HepG2 (cell line): Measurements from ENCODE around the gene LRTM2. TPM values are rescaled to one million over a fixed set of nuclear protein-coding genes. Genes with fewer than 3 reads are reported as not detected.

ENCODE experiments used
- BRCA1 ChIP-seq: sonication (generic); formaldehyde crosslinking; IDR thresholded peaks from 2 replicates; pipeline ENCODE4 v1.4.0; 2020; ENCODE audit warnings: missing genetic modification reagents
- ELF1 ChIP-seq: sonication (generic); formaldehyde crosslinking; IDR thresholded peaks from 2 replicates; pipeline ENCODE4 v1.4.0; 2020; ENCODE audit warnings: missing genetic modification reagents
- FOXJ3 ChIP-seq: sonication (generic); formaldehyde crosslinking; IDR thresholded peaks from 2 replicates; pipeline ENCODE4 v1.4.0; 2020; ENCODE audit warnings: missing genetic modification reagents, mild to moderate bottlenecking, borderline replicate concordance
- HDAC6 ChIP-seq: fragments of 200-600 bp; sonication (generic); IDR thresholded peaks from 2 replicates; pipeline ENCODE4 v1.7.0; 2017; ENCODE audit warnings: mild to moderate bottlenecking, antibody characterized with exemption, low read length, low read depth
- THAP9 ChIP-seq: sonication (generic); formaldehyde crosslinking; IDR thresholded peaks from 2 replicates; pipeline ENCODE4; 2020; ENCODE audit warnings: missing genetic modification reagents, mild to moderate bottlenecking, borderline replicate concordance
- ZBTB20 ChIP-seq: sonication (generic); formaldehyde crosslinking; IDR thresholded peaks from 2 replicates; pipeline ENCODE4 v1.8.1; 2023; ENCODE audit warnings: missing genetic modification reagents, low read depth, mild to moderate bottlenecking, borderline replicate concordance
- ZBTB34 ChIP-seq: sonication (generic); formaldehyde crosslinking; IDR thresholded peaks from 2 replicates; pipeline ENCODE4 v1.8.0; 2022; ENCODE audit warnings: mild to moderate bottlenecking, missing genetic modification reagents
- ZNF160 ChIP-seq: sonication (generic); formaldehyde crosslinking; IDR thresholded peaks from 2 replicates; pipeline ENCODE4 v1.8.0; 2022; ENCODE audit warnings: mild to moderate bottlenecking, inconsistent platforms, missing genetic modification reagents
- ZNF296 ChIP-seq: sonication (generic); formaldehyde crosslinking; conservative IDR thresholded peaks from 2 replicates; pipeline ENCODE4 v1.5.0; 2020; ENCODE audit warnings: mild to moderate bottlenecking, missing genetic modification reagents
- ZNF572 ChIP-seq: sonication (generic); formaldehyde crosslinking; IDR thresholded peaks from 2 replicates; pipeline ENCODE4 v1.5.1; 2020; ENCODE audit warnings: mild to moderate bottlenecking, missing genetic modification reagents
- ZNF616 ChIP-seq: sonication (generic); formaldehyde crosslinking; IDR thresholded peaks from 2 replicates; pipeline ENCODE4 v1.5.0; 2020; ENCODE audit warnings: low read depth, mild to moderate bottlenecking, missing genetic modification reagents
- ZSCAN12 ChIP-seq: sonication (generic); formaldehyde crosslinking; IDR thresholded peaks from 2 replicates; pipeline ENCODE4 v1.9.0; 2021; ENCODE audit warnings: mild to moderate bottlenecking, missing genetic modification reagents
- ZSCAN25 ChIP-seq: sonication (generic); formaldehyde crosslinking; IDR thresholded peaks from 2 replicates; pipeline ENCODE4 v1.8.0; 2022; ENCODE audit warnings: mild to moderate bottlenecking, missing genetic modification reagents
- polyA plus RNA-seq, 8 experiments: library from polyadenylated mRNA; depleted of rRNA in 3 of 8; stranded (reverse) in 7 of 8; unstranded in 1 of 8; fragments of >200 nt; fragmentation: Illumina TruSeq in 4 of 8; extraction: Trizol in 4 of 8; gene quantifications; 2 replicates each; pipeline versions ENCODE4 v1.2.1 to v1.2.3, GENCODE V29; 2011 to 2016; ENCODE audit warnings: low read depth in 4 of 8, missing spikeins in 1 of 8, mixed read lengths in 1 of 8; ENCODE audit not compliant: insufficient read depth in 1 of 8
- total RNA-seq, 5 experiments: library from RNA; depleted of rRNA; stranded (reverse); fragments of >200 nt; fragmentation: Illumina TruSeq; extraction: Trizol; gene quantifications; 2 replicates each; pipeline ENCODE4 v1.2.3, GENCODE V29; 2016; ENCODE audit warnings: low read depth in 1 of 5
- TF ChIP-seq, protein P1 (sequence below): sonication (generic); formaldehyde crosslinking; IDR thresholded peaks from 2 replicates; pipeline ENCODE4 v1.8.0; 2022; ENCODE audit warnings: missing genetic modification reagents, mild to moderate bottlenecking, inconsistent platforms, borderline replicate concordance
- TF ChIP-seq, protein P2 (sequence below), 2 experiments: IDR thresholded peaks; 2 replicates each; pipeline ENCODE4 v1.6.1; 2011 to 2012; ENCODE audit warnings: low read length in 2 of 2, borderline replicate concordance in 1 of 2, low read depth in 1 of 2, mild to moderate bottlenecking in 1 of 2, moderate library complexity in 1 of 2
- TF ChIP-seq, protein P3 (sequence below): sonication (generic); formaldehyde crosslinking; IDR thresholded peaks from 2 replicates; pipeline ENCODE4 v1.5.1; 2020; ENCODE audit warnings: missing genetic modification reagents, mild to moderate bottlenecking, borderline replicate concordance
- TF ChIP-seq, protein P4 (sequence below): IDR thresholded peaks from 2 replicates; pipeline ENCODE4 v1.6.1; 2016; ENCODE audit warnings: mild to moderate bottlenecking, missing biosample characterization, missing genetic modification reagents

LRTM2 gene
- total and polyA plus RNA-seq, 2 of the 13 experiments (the other 11 are each of a cell fraction or from before 2014, with no cell fraction given) = 0.09 TPM; not detected in 1

DNA sequence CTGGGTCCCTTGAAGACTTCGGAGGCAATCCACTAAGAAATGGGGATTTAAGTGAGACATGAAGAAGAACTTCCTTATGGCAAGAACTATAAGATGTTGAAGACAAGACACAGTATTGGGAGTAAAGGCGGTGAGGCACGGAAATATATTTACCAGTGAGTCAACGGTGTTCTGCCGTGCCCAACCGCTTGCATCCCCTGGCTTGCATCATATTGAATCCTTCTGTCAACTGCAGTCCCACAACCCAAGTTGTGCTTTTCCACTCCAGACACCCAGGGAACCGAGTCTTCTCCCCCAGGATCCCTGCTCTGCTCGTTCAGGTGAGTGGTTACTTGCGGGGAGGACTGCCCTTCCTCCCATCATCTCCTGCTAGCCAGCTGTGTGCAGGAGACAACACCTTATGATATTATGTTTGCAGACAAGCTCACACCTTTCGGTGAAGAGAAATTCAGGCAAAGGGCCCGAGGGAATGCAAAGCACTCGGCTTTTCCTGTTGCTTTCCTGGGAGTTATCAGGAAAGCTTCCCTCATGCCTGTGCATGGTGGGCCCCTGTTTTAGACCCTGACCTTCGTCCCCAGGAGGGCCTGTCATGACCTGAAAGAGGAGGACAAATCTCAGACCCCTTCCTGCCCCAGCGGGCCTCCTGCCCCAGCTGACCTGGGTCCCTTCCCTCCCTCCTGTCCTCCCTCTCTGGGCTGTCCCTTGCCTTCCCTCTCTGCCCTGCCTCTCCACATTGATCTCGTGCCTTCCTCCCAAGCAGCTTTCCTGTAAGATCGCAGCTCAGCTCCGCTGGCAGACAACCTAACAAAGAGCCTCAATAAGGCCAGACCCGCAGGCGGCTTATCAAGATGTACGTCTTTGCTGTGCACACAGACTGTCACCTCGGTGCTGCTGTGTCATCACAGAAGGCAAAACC, 4.3 kb upstream of the LRTM2 start (continued):
- TF ChIP-seq ZNF296 (CRISPR knock-in tag) (no peak), ZNF572 (no peak), BRCA1 (CRISPR knock-in tag) (no peak), THAP9 (no peak; the same call in 1 of the 2 replicates), ZBTB34 (no peak), ZSCAN12 (CRISPR knock-in tag) (no peak), ZBTB20 (CRISPR knock-in tag) (no peak), FOXJ3 (CRISPR knock-in tag) (no peak), HDAC6 (no peak), ZNF616 (no peak), ZSCAN25 (CRISPR knock-in tag) (0 out of 2 replicates have a peak, but pooled peaks have one; percentile 31), ZNF160 (CRISPR knock-in tag) (no peak), ELF1 (no peak)
- TF ChIP-seq, protein P1, sequence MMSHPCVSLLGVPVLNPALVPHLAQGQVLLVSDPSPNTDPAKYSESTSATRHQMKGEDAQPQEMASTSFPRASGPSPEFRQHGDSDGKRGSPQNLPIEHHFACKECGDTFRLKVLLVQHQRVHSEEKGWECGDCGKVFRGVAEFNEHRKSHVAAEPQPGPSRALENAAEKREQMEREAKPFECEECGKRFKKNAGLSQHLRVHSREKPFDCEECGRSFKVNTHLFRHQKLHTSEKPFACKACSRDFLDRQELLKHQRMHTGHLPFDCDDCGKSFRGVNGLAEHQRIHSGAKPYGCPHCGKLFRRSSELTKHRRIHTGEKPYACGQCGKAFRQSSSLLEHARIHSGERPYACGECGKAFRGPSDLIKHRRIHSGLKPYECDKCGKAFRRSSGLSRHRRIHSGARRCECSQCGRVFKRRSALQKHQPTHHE (CRISPR knock-in tag) = no peak
- TF ChIP-seq, protein P2, sequence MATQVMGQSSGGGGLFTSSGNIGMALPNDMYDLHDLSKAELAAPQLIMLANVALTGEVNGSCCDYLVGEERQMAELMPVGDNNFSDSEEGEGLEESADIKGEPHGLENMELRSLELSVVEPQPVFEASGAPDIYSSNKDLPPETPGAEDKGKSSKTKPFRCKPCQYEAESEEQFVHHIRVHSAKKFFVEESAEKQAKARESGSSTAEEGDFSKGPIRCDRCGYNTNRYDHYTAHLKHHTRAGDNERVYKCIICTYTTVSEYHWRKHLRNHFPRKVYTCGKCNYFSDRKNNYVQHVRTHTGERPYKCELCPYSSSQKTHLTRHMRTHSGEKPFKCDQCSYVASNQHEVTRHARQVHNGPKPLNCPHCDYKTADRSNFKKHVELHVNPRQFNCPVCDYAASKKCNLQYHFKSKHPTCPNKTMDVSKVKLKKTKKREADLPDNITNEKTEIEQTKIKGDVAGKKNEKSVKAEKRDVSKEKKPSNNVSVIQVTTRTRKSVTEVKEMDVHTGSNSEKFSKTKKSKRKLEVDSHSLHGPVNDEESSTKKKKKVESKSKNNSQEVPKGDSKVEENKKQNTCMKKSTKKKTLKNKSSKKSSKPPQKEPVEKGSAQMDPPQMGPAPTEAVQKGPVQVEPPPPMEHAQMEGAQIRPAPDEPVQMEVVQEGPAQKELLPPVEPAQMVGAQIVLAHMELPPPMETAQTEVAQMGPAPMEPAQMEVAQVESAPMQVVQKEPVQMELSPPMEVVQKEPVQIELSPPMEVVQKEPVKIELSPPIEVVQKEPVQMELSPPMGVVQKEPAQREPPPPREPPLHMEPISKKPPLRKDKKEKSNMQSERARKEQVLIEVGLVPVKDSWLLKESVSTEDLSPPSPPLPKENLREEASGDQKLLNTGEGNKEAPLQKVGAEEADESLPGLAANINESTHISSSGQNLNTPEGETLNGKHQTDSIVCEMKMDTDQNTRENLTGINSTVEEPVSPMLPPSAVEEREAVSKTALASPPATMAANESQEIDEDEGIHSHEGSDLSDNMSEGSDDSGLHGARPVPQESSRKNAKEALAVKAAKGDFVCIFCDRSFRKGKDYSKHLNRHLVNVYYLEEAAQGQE (IDR thresholded peaks at IDR 0.05; ENCODE audit: borderline replicate concordance in 1 of 2, low read depth in 1 of 2, low read length in 2 of 2) = no peak
- TF ChIP-seq, protein P3, sequence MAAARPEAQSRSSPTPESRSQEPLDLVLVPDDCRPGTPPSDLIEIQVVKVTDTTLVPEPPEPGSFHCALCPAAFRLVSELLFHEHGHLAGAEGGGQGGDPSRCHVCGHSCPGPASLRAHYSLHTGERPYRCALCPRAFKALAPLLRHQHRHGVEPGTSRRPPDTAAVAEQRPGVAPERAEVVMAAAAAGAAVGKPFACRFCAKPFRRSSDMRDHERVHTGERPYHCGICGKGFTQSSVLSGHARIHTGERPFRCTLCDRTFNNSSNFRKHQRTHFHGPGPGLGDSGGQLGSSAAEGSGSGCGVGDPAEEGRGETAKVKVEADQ = no peak
- TF ChIP-seq, protein P4, sequence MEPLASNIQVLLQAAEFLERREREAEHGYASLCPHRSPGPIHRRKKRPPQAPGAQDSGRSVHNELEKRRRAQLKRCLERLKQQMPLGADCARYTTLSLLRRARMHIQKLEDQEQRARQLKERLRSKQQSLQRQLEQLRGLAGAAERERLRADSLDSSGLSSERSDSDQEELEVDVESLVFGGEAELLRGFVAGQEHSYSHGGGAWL (CRISPR knock-in tag) = no peak
